AG09319 (cell line): ENCODE results near the gene RRAS2.
"Not testable (repeated sequence)": the region's sequence is repeated elsewhere in the genome, so short reads cannot be mapped to it uniquely, and the experiment has no call there.

ENCODE experiments used
- DNase-seq: peaks from one replicate; pipeline ENCODE4 v3.0.0-alpha.2; 2010; ENCODE audit warnings: low read depth; ENCODE audit errors: extremely low read depth
- CTCF ChIP-seq: IDR thresholded peaks from 2 replicates; pipeline ENCODE4 v1.5.1; 2011; ENCODE audit warnings: low read depth, mild to moderate bottlenecking, inconsistent platforms, low read length, moderate library complexity

Gene RRAS2

GRCh38 chr11:14358729-14359439 lies at the start of gene RRAS2:
TSS of gene RRAS2 (minus strand) at chr11:14359183. CDS start at chr11:14358870, 313 bp downstream.
- TF ChIP-seq CTCF, result no peak
- DNase-seq, result no peak

GRCh38 chr11:14408612-14409011 lies 49.6 kb upstream of the RRAS2 start:
- DNase-seq, result no peak
- TF ChIP-seq CTCF, result no peak

- not testable (repeated sequence) for DNase-seq
Measured at GRCh38 chr11:14406116-14406515, 47.1 kb upstream of the RRAS2 start.

GRCh38 chr11:14403528-14403927 lies 44.5 kb upstream of the RRAS2 start:
- DNase-seq, result not testable (repeated sequence)

- DNase-seq, result no peak
- no peak for TF ChIP-seq CTCF
Measured at GRCh38 chr11:14399087-14399486, 40.1 kb upstream of the RRAS2 start.

GRCh38 chr11:14396273-14396672 lies 37.3 kb upstream of the RRAS2 start:
- TF ChIP-seq CTCF, result no peak
- no peak for DNase-seq

GRCh38 chr11:14393889-14394288 lies 34.9 kb upstream of the RRAS2 start:
- no peak for DNase-seq

GRCh38 chr11:14393129-14393528 lies 34.1 kb upstream of the RRAS2 start:
- no peak for DNase-seq
- no peak for TF ChIP-seq CTCF

More at GRCh38 chr11:14393889-14394288, 34.9 kb upstream of the RRAS2 start:
- no peak for TF ChIP-seq CTCF
